ENCODE measurements around the gene SLC6A8.

GRCh38 chrX:153707406-153707805, 19.7 kb downstream of the SLC6A8 start:
- no peak for TF ChIP-seq TARDBP (IDR thresholded peaks at IDR 0.05)
- TF ChIP-seq ELF4 (IDR thresholded peaks at IDR 0.05) = no peak

Measured in HEK293T (cell line).